ENCODE results near the gene SPDL1. TPM values are rescaled to one million over a fixed set of nuclear protein-coding genes. Genes with fewer than 3 reads are reported as not detected.

SPDL1 gene

GRCh38 chr5:169653091-169653490 is 69.5 kb downstream of the SPDL1 start:
- Histone ChIP-seq H2AFZ (ENCODE audit: low read depth, low read length) (no peak overlapping the region), H3K18ac (ENCODE audit: low read depth in 1 of 2, low read length in 2 of 2) (peak overlapping the region; percentile 52 to 73), H4K91ac (ENCODE audit: low read length) (peak overlapping the region; percentile 81), H3K27me3 (ENCODE audit: control insufficient read depth in 1 of 2, insufficient read depth in 1 of 2, low read length in 2 of 2) (no peaks in the 10 kb centered on the region), H3K9ac (ENCODE audit: low read length) (no peak overlapping the region), H3K36me3 (ENCODE audit: control insufficient read depth in 1 of 2, insufficient read depth in 2 of 2, low read depth in 1 of 2, low read length in 2 of 2) (no peaks in the 10 kb centered on the region), H3K4ac (ENCODE audit: low read depth in 1 of 2, low read length in 2 of 2) (peak overlapping the region; percentile 93 to 99), H3K4me2 (ENCODE audit: low read length, poor library complexity, severe bottlenecking) (no peak overlapping the region), H2BK15ac (ENCODE audit: low read depth, poor library complexity, severe bottlenecking) (no peak overlapping the region), H2BK120ac (ENCODE audit: low read depth, low read length) (peak overlapping the region; percentile 93), H3K9me3 (ENCODE audit: control insufficient read depth, low read length) (no peaks in the 10 kb centered on the region), H2BK5ac (ENCODE audit: low read depth, low read length, poor library complexity, severe bottlenecking) (no peak overlapping the region), H2AK5ac (ENCODE audit: low read length, severe bottlenecking) (no peak overlapping the region), H2BK12ac (ENCODE audit: low read length in 2 of 2) (peak overlapping the region; percentile 38 to 85), H4K8ac (ENCODE audit: low read length) (peak overlapping the region; percentile 89), H3K27ac (ENCODE audit: low read length, poor library complexity, severe bottlenecking) (no peak overlapping the region), H3K4me3 (ENCODE audit: insufficient read depth in 1 of 2, low read depth in 1 of 2, low read length in 2 of 2) (no peak overlapping the region), H3K79me1 (replicated peaks; ENCODE audit: low read length, poor library complexity, severe bottlenecking) (peaks cover 4% of the 10 kb centered on the region), H3K14ac (ENCODE audit: low read length in 2 of 2) (peak overlapping the region in 1 of 2 experiments; percentile 27), H3K23ac (ENCODE audit: low read length in 2 of 2) (no peak overlapping the region), H3K4me1 (ENCODE audit: control insufficient read depth, insufficient read depth, low read depth, low read length) (peaks cover 9% of the 10 kb centered on the region)
- WGBS, result 94% methylated on average over 3 of the region's 5 CpGs
- no peak for DNase-seq

Small RNA genes within 50 kb of the gene (small RNA-seq; reads per million reads assigned to genes)
- not detected for gene RNU6-477P (ENCODE audit: low read depth)
